ENCODE data around the gene ATP7B.
A peak's percentile ranks its signal among the peaks of the same experiment; 100 is the strongest.
"Not testable (repeated sequence)": the region's sequence is repeated elsewhere in the genome, so short reads cannot be mapped to it uniquely, and the experiment has no call there.

ATP7B gene

DNA sequence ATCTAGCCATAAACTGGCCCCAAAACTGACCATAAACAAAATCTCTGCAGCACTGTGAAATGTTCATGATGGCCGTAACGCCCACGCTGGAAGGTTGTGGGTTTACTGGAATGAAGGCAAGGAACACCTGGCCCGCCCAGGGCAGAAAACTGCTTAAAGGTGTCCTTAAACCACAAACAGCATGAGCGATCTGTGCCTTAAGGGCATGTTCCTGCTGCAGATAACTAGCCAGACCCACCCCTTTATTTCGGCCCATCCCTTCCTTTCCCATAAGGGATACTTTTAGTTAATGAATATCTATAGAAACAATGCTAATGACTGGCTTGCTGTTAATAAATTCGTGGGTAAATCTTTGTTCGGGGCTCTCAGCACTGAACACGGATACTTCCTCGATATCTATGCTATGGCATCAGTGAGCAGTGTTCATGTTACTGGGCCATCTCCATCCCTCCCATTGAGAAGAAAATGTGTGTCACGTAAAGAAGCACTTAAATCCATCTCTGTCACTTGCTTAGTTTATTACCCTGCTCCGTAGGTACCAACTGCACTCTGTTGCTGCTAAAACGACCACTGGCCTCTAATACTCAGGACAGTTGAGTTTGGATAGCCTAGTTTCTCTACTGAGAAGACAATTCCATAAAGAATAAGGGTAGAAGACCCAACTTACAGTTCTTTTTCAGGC is 5.3 kb downstream of the ATP7B start:
- DNase-seq = no peak

DNA sequence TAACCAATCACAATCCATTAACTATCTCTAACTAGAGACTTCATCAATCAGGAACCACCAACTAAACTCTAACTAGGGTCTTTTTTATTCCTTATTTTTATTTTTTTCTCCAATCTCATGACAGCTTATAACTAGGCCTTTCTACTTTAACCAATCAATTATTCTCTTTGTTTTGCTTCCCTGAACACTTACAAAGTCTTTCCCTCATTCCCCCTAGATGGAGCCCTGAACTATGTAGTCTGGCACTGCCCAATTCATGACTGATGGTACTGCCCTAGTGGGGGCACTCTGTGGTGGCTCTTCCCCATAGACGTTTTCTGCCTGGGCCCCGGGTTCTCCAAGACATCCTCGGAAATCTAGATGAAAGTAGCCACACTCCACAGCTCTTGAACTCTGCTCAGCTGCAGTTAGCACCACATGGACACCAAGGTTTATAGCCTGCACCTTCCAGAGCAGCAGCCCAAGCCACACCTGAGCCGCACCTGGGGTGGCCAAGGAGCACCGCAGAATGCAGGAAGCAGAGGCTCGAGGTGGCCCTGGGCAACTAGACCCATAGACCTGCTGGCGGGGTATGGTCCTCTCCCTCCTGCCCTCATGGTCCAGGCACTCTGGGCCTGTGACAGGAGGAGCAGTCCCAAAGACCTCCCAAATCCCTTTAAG is 6.6 kb downstream of the ATP7B start:
- no peak for DNase-seq

DNA sequence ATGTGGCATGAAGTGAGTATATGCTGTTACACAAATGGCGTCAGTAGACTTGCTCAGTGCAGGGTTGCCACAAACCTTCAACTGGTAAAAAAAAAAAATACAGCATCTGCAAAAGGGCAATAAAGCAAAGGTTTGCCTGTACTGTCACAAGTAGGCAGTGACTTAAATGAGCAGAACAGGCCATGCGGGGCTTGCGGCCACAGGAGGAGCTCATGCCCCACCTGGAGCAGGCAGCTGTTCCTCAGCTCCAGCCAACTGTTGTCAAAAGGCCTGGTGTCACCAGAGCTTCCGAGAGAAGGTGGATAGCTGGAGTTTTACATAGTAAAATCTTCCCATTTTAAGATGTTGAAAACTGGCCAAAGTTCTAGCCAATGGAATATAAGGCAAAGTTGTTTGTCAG is 7.7 kb downstream of the ATP7B start:
- DNase-seq = no peak

DNA sequence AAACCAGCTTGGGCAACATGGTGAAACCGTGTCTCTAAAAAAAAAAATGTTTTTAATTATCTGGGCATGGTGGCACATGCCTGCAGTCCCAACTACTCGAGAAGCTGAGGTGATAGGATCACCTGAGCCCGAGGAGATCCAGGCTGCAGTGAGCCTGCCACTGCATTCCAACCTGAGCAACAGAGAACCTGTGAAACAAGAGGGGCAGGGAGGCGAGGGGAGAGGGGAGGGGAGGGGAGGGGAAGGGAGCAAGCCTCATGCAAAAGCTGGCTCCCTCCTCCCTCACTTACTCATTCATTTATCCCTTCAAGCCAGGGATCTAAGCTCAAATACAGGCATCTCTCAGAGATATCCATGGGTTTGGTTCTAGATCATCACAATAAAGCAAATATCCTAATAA is 8.9 kb downstream of the ATP7B start:
- no peak for DNase-seq

DNA sequence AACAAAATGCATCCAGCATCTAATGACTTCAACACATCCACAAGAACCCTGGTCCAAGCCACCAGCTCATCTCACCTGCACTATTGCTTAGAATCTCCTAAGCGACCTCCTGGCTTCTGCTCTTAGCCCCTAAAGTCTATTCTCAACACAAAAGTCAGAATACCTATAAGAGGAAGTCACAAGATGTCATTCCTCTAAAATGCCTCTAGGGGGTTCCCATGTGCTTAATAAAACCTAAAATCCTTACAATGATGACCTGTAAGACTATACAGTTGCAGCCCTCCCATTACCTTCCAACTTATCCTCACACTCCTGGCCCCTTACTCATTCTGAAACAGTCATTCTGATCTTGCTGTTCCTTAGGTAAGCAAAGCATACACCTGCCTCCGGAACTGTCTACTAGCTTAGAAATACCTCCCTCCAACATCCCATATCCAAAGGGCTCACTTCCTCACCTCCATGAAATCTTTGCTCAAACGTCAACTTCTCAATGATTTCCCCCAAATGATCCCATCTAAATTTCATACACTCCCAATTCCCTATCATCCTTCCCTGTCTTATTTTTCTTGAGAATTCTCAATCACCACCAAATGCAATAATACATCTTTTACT is 10.0 kb downstream of the ATP7B start:
- DNase-seq = no peak

DNA sequence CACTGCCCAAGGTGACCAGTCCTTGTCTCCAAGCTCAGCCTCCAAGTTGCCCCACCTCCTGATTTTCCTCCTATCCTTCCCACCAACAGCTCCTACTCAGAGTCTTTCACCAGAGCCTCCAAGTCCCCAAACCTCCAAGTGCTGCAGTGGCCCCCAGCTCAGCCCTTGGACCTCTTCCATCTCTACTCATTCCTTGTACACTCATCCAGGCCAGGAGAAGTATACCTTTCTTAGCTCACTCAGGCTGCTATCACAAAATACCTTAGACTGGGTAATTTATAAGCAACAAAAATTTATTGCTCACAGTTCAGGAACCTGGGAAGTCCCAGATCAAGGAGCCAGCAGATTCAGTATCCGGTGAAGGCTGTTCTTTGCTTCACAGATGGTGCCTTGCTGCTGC is 11.3 kb downstream of the ATP7B start:
- no peak for DNase-seq

DNA sequence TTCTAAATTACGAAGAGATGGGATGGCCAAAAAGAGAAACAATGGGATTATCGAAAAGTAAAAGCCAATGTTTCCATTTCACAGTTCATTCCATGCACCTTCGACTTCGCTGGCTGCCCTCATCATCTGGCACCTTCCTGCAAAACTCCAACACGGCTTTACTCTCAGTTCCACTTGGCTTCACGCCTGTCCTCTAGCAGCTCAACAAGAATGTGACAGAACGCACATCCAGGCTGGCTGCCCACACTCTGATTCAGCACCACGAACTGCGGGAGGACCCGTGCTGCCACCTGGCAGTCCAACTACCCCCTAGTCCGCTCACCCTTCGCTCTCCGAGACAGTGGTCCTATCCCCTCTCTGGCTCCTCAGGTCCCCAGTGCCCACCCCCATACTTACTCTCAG is 11.7 kb downstream of the ATP7B start:
- DNase-seq = no peak

DNA sequence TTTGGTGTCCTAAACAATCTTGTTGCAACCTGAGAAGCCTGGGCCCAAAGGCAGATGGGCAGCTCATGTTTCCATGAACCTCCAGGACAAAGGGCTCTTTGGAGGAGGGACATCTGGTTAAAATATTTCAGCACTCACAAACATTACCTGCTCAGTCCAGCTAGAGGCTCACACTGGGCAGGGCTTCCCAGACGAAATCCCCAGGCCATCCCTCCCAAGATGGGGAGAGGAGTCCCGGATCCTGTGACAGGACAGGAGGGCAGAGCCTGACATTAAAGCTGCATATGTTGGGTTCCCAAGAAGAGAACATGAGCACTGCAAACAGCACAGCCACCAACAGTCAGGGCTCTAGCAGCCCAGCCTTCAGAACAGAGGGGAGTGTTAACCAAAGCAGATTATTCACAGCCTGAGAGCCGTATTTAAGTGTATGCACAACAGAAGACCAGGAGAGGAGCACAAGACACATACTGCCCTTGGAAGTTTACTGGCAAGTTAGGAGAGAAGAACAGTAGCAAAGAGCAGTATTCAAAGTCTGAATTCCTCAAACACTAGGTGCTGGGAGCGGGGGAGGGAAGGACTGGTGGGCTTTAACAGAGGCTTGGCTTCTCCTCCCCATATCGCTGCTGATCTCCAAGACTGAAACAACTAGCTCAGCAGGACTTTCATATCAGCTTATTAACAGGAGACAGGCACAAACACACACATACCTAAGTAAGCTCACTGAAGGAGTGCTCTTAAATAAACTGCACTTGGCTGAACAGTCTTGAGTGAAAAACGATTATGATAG is 12.3 kb downstream of the ATP7B start:
- peak; percentile 17 for DNase-seq

DNA sequence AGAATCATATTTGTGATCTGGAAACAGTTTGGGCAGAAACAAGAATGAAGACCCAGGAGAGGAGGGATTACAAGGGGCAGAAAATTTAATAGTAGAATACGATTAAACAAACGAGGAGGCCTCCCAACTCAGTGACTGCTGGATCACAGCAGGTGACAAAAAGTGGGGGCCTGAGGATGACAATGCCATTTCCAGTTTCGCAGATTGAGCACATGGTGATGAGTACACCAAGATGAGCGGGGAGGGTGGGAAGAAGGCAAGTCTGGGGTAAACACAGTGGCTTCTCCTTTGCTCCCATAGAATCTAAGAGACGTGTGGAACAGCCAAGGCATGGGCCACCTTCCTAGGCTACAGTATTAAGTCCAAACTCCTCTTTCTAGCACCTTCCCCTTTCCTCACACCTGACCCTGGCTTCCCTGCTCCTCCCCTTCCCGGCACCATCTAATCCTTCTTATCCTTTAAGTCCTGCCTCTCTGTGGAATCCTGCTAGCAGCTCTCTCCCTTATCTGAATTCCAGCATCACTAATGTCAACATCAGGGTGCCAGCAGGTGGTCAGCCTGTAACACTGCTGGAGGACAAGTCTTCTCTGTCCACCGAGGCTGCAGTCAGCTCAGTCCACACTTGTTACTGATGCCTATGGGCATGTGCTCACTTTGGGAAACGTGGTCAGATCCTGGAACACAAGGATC is 13.5 kb downstream of the ATP7B start:
- peak; percentile 14 for DNase-seq

DNA sequence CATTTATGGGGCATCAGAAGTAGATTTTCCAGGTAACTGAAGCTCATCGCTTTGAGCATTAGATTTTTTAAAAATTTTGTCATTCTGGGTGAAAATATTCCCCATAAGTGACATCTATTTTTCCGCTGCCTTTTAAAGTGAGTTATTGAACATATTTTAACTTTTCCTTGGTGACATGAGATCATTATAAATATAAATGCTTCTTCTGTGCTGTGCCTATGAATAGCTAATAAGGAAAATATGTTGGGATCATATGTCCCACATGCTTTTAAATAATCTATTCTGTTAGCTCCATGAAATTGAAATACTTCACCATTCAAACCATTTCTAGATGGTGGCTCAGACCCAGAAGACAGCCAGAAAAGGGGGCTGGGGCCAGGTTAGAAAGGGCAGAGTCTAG is 14.1 kb downstream of the ATP7B start:
- no peak for DNase-seq

DNA sequence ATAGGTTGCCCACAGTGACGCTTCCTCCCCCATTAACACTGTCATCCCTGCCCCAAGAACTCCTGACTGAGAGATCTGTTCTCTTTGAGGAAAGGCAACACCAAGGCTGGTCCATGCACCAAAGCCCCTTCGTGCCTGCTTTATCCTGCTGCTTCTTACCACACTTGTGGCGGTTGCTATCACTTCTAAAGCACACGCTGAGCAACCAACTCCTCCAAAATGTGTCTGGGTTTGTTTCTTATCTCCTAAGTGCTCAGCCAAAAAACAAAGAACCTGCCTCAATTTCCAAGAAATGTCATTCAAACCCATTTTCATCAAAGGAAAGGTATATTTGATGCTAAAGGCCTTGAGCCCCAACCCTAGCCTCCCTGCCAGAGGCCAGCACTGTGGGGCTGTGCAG is 14.6 kb downstream of the ATP7B start:
- DNase-seq = no peak

DNA sequence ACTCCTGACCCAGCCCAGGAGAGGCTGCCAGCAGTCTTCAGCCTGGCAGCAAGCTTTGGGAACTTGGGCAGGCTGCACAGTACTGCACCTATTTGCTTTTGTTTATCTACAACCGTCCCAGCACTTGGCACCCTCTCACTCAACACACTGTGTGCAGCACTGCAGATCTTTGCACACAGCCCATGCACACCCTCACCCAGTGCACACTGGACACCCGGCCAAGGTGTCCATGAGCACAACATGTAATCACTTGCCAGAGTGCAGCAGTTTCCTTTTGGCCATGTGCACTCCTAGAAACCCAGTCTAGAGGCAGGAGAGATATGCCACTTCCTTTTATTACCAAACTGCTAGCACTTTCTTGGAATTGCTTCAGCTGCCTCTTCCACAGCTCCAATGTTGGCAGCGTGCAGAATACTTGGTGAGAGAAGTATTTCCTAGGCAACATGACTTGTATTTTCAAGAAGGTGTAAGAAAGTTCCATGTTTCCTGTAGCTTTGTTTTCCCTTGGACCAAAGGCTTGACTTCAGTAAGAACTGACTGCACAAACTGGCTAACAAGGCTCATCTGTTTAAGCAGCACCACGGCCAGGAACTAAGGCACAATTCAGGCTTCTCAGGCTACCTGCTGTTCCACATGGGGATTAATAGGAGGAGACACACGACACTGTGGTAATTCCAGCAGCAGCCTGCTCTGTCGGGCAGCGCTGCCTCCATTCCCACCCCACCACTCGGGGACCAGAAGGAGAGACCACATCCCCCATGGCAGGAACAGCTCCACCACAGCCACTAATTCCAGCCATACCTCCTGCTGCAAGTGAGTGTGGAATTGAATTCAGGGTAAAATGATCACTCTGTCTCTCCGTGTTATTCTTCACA is 15.3 kb downstream of the ATP7B start:
- DNase-seq = no peak

DNA sequence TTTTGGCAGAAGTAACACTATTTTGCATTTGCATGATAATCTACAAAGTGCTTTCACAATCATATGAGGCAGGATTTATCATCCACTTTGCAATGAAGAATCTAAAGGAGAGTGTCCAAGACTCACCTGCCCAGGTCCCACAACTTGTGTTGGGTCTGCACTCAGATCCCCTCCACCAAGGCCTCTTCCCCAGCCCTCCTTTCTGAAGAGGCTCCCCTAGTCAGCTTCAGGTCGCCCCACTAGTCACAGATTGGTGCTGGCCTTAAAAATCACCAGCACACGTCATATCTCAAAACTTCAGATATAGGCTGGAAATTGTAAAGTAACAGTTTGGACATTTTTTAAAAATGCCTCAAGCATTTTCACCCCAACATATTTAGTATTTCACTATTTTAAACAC is 17.5 kb downstream of the ATP7B start:
- no peak for DNase-seq

DNA sequence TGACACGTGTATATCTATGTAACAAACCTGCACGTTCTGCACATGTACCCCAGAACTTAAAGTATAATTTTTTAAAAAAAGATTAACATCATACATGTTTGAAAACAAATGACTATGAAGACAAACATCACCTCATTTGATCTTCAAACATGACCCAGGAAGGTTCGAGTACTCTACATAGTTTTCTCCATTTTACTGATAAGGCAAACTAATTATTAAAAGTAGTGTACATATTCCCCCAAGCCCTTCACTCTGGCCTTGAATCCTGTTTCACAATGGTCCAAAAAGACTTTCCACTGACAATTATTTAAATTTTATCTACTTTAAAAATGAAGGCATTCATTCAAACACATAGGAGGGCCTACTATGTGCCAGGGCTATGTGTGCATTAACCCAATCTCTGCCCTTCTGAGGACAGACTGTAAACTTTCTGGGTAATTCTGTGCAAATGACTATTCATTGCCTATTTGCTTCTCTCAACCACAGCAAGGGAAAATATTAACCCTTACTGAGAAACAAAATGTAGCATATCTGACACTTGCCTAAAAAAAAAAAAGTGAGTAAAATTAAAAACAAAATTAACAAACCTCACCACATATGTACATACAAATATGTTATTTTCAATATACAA is 22.1 kb downstream of the ATP7B start:
- no peak for DNase-seq

DNA sequence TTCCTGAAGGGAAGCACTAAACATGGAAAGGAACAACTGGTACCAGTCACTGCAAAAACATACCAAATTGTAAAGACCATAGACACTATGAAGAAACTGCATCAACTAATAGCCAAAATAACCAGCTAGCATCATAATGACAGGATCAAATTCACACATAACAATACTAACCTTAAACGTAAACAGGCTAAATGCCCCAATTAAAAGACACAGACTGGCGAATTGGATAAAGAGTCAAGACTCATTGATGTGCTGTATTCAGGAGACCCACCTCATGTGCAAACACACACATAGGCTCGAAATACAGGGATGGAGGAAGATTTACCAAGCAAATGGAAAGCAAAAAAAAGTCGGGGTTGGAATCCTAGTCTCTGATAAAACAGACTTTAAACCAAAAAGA is 26.3 kb downstream of the ATP7B start:
- DNase-seq = not testable (repeated sequence)

DNA sequence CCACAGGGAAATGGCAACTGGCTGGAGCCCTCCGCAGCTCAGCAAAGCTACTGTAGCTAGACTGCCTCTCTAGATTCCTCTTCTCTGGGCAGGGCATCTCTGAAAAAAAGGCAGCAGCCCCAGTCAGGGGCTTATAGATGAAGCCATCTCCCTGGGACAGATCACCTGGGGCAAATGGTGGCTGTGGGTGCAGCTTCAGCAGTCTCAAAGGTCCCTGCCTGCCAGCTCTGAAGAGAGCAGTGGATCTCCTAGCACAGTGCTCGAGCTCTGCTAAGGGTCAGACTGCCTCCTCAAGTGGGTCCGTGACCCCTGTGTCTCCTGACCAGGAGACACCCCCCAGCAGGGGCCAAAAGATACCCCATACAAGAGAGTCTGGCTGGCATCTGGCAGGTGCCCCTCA is 28.0 kb downstream of the ATP7B start:
- not testable (repeated sequence) for DNase-seq

DNA sequence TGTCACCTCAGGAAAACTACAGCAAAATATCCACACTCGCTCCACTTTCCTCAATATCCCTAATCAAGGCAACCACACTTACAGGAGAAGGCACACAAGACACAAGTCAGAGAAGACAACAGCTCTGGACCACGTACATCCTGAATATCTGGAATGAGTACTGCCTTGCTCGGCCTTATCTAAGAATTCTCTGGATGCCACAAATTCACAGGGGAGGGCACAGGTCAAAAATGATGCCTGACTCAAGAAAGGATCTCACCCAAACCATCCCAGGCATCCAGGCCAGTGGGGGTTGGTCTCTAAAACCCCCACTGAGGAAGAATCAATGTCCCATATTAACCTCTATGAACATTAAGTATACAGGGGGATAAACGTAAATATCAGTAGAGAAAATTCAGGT is 29.9 kb downstream of the ATP7B start:
- no peak for DNase-seq

DNA sequence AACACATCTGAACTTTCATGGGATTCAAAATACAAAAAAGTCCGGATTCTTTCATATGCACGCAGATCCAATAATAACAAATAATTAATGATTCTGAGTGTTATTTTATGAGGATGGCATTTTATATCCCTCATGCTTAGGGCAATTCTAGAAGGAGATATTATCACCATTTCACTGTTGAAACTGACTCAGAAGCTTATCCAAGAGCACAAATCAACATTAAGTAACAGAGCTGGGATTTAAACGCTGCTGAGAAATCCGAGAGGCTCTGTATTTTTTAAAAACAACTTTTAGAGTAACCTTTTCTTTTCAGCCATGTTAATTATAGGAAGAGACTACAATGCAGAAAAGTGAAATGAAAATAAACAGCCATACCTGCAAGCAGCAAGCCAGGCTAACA is 30.3 kb downstream of the ATP7B start:
- DNase-seq = no peak

DNA sequence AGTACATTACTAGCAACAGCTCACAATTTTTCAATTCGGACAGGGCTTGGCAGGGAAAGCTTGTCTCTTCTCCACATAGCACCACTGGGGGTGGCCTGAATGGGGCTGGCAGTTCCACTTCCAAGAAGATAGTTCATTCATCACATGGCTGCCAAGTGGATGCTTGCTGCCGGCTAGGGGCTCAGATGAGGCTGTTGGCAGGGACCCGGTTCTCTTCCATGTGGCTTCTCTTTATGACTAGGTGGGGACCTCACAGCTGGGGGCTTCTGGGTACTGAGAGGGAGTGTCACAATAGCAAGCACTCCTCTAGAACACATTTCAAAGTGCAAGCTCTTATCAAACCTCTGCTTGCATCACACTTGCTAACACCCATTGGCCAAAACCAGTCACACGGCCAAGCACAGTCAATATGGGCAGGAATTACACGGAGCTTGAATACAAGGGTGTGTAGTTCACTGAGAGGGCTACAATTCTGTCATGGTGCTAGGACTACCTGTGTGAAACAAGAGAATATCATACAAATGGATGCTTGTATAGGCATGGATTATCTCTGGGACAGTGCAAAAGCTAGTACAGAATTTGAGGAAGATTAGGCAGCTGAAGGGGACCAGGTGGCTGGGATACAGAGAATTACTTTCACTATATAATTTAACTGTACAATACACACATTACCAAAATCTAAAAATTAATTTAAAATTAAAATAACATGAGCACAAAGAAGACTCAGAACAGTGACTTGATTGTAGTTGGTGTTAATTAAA is 32.3 kb downstream of the ATP7B start:
- DNase-seq = no peak

DNA sequence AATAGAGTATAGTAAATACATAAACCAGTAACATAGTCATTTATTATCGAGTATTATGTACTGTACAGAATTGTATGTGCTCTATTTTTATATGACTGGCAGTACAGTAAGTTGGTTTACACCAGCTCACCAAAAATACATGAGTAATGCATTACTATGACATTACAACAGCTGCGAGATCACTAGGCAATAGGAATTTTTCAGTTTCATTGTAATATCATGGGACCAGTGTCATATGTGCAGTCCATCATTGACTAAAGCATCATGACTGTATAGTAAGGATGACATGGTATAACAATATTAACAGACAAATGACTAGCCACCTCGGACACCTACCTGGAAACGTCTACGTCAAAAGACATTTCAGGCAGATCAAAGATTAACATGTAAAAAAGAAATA is 33.6 kb downstream of the ATP7B start:
- no peak for DNase-seq

DNA sequence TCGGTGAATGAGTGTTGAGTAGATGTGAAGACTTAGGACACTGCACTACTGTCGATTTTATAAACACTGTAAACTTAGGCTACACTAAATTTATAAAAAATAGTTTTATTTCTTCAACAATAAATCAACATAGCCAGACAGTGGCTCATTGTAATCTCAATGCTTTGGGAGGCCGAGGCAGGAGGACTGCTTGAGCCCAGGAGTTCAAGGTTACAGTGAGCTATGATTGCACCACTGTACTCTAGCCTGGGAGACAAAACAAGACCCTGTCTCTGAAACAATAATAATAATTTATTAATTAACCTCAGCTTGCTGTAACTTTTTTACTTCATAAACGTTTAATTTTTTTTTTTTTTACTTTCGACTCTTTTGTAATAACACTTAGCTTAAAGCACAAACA is 34.4 kb downstream of the ATP7B start:
- DNase-seq = no peak
